ENCODE data around the gene FRMD5. TPM values are rescaled to one million over a fixed set of nuclear protein-coding genes. Genes with fewer than 3 reads are reported as not detected.
"Not testable (repeated sequence)": the region's sequence is repeated elsewhere in the genome, so short reads cannot be mapped to it uniquely, and the experiment has no call there.

FRMD5 gene
- total and polyA plus RNA-seq, 7 donors = 0.41 to 1.8 (median 0.92) TPM

GRCh38 chr15:43859546-43859945 is 335.5 kb downstream of the FRMD5 start:
- Histone ChIP-seq H3K36me3 (peaks cover 0 to 36% (median 5%) of the 10 kb centered on the region in 4 donors), H3K4me3 (no peak overlapping the region), H3K27ac (no peak overlapping the region), H3K9me3 (no peaks in the 10 kb centered on the region), H3K4me1 (no peaks in the 10 kb centered on the region), H3K27me3 (no peaks in the 10 kb centered on the region)
- TF ChIP-seq CTCF (IDR thresholded peaks at IDR 0.05) (no peak), POLR2A (IDR thresholded peaks at IDR 0.05) (no peak), EP300 (IDR thresholded peaks at IDR 0.05) (no peak), POLR2AphosphoS5 (IDR thresholded peaks at IDR 0.05) (no peak)
- WGBS, 2 donors = 61 to 76% methylated on average over 4 of the region's 4 CpGs
- no peak for DNase-seq
- intact Hi-C loops (cut with DNase I) = no loop called here

- intact Hi-C loops (cut with DNase I) = no loop called here
- TF ChIP-seq EP300 (IDR thresholded peaks at IDR 0.05) = no peak
- Histone ChIP-seq H3K36me3 (peaks cover 0 to 53% (median 13%) of the 10 kb centered on the region in 4 donors), H3K4me1 (no peaks in the 10 kb centered on the region), H3K27me3 (no peaks in the 10 kb centered on the region), H3K27ac (no peak overlapping the region), H3K4me3 (no peak overlapping the region), H3K9me3 (no peaks in the 10 kb centered on the region)
- DNase-seq = no peak
- WGBS, 2 donors = 94 to 96% methylated on average over 6 of the region's 6 CpGs
Measured at GRCh38 chr15:43854801-43855200, 340.3 kb downstream of the FRMD5 start.

GRCh38 chr15:43852607-43853006 is 342.5 kb downstream of the FRMD5 start:
- Histone ChIP-seq H3K4me3 (no peak overlapping the region), H3K4me1 (no peaks in the 10 kb centered on the region), H3K36me3 (peaks cover 0 to 38% (median 8%) of the 10 kb centered on the region in 4 donors), H3K9me3 (no peaks in the 10 kb centered on the region), H3K27me3 (no peaks in the 10 kb centered on the region), H3K27ac (no peak overlapping the region)
- TF ChIP-seq POLR2A (IDR thresholded peaks at IDR 0.05) = no peak
- WGBS, 2 donors = 96 to 97% methylated on average over 4 of the region's 4 CpGs
- intact Hi-C loops (cut with DNase I) = no loop called here
- no peak for DNase-seq

GRCh38 chr15:43851251-43851650 is 343.8 kb downstream of the FRMD5 start:
- DNase-seq = no peak
- intact Hi-C loops (cut with DNase I) = no loop called here
- Histone ChIP-seq H3K27me3 (no peaks in the 10 kb centered on the region), H3K4me3 (no peak overlapping the region), H3K27ac (no peak overlapping the region), H3K9me3 (no peaks in the 10 kb centered on the region), H3K4me1 (no peaks in the 10 kb centered on the region), H3K36me3 (peaks cover 0 to 37% (median 8%) of the 10 kb centered on the region in 4 donors)
- TF ChIP-seq CTCF (IDR thresholded peaks at IDR 0.05) (no peak), POLR2A (IDR thresholded peaks at IDR 0.05) (no peak), POLR2AphosphoS5 (IDR thresholded peaks at IDR 0.05) (no peak), EP300 (IDR thresholded peaks at IDR 0.05) (no peak)
- WGBS, 2 donors = 98% methylated on average over 3 of the region's 3 CpGs

- Histone ChIP-seq H3K27ac (no peak overlapping the region), H3K27me3 (no peaks in the 10 kb centered on the region), H3K4me3 (no peak overlapping the region), H3K9me3 (no peaks in the 10 kb centered on the region), H3K36me3 (peaks cover 0 to 45% (median 0%) of the 10 kb centered on the region in 4 donors), H3K4me1 (no peaks in the 10 kb centered on the region)
- TF ChIP-seq EP300 (IDR thresholded peaks at IDR 0.05) (no peak), POLR2AphosphoS5 (IDR thresholded peaks at IDR 0.05) (no peak), POLR2A (IDR thresholded peaks at IDR 0.05) (no peak), CTCF (IDR thresholded peaks at IDR 0.05) (no peak)
- intact Hi-C loops (cut with DNase I) = no loop called here
- DNase-seq = no peak
Measured at GRCh38 chr15:43845421-43845820, 349.6 kb downstream of the FRMD5 start.

GRCh38 chr15:43832485-43832884 is 362.6 kb downstream of the FRMD5 start:
- H3K9me3 ChIP-seq; H3K4me3 ChIP-seq; DNase-seq; intact Hi-C loops (cut with DNase I); H3K27me3 ChIP-seq; H3K27ac ChIP-seq: not testable (repeated sequence)
- Histone ChIP-seq H3K36me3 (peaks cover 0 to 19% (median 0%) of the 10 kb centered on the region in 4 donors), H3K4me1 (peaks cover 0 to 11% (median 6%) of the 10 kb centered on the region in 4 donors)
- WGBS, 2 donors = 95% methylated on average over 6 of the region's 6 CpGs

GRCh38 chr15:43831519-43832052 is 363.5 kb downstream of the FRMD5 start:
- intact Hi-C loops (cut with DNase I) = not testable (repeated sequence)

GRCh38 chr15:43830691-43831275 is 364.3 kb downstream of the FRMD5 start:
- H3K27me3 ChIP-seq; H3K9me3 ChIP-seq; intact Hi-C loops (cut with DNase I); H3K27ac ChIP-seq; DNase-seq; H3K4me3 ChIP-seq: not testable (repeated sequence)
- H3K36me3 ChIP-seq = peaks cover 0 to 10% (median 0%) of the 10 kb centered on the region in 4 donors
- H3K4me1 ChIP-seq = peaks cover 0 to 23% (median 17%) of the 10 kb centered on the region in 4 donors
- 89 to 95% methylated on average over 9 of the region's 9 CpGs for WGBS, 2 donors

More at GRCh38 chr15:43831519-43832052, 363.5 kb downstream of the FRMD5 start:
- 95% methylated on average over 14 of the region's 14 CpGs for WGBS, 2 donors
- not testable (repeated sequence) for H3K9me3 ChIP-seq, H3K27ac ChIP-seq, DNase-seq, H3K27me3 ChIP-seq, H3K4me3 ChIP-seq
- Histone ChIP-seq H3K36me3 (peaks cover 0 to 18% (median 0%) of the 10 kb centered on the region in 4 donors), H3K4me1 (peaks cover 0 to 17% (median 12%) of the 10 kb centered on the region in 4 donors)

- intact Hi-C loops (cut with DNase I); H3K9me3 ChIP-seq; H3K27me3 ChIP-seq; H3K36me3 ChIP-seq; H3K27ac ChIP-seq; H3K4me3 ChIP-seq; DNase-seq: not testable (repeated sequence)
- H3K4me1 ChIP-seq = peaks cover 0 to 23% (median 19%) of the 10 kb centered on the region in 4 donors
- 88 to 92% methylated on average over 9 of the region's 9 CpGs for WGBS, 2 donors
Measured at GRCh38 chr15:43829951-43830540, 365.0 kb downstream of the FRMD5 start.

Data from sigmoid colon (tissue), 7 donors.